CD14-positive monocyte (primary cell): ENCODE results near the gene TLK2. TPM values are rescaled to one million over a fixed set of nuclear protein-coding genes. Genes with fewer than 3 reads are reported as not detected.
"Not testable (repeated sequence)": the region's sequence is repeated elsewhere in the genome, so short reads cannot be mapped to it uniquely, and the experiment has no call there.

Experiments used
- DNase-seq, 3 donors: peaks; one replicate each; pipeline ENCODE4 v3.0.0-alpha.2; 2011 to 2022
- H2AFZ ChIP-seq: 2 replicates; pipeline ENCODE4 v1.6.0; 2012; ENCODE audit warnings: mild to moderate bottlenecking, low read depth, low read length, inconsistent platforms; ENCODE audit not compliant: insufficient read depth, poor library complexity, severe bottlenecking
- H3K27ac ChIP-seq, 2 donors: 1 replicate in 1 of 2; 2 replicates in 1 of 2; pipeline ENCODE4 v1.5.1; 2012 to 2013; ENCODE audit warnings: low read length in 2 of 2, control low read depth in 1 of 2, inconsistent platforms in 1 of 2, low read depth in 1 of 2, mild to moderate bottlenecking in 1 of 2
- H3K27me3 ChIP-seq, 2 donors: one replicate each; pipeline versions ENCODE4 v1.6.0 to v1.6.1; 2011 to 2013; ENCODE audit warnings: low read length in 2 of 2; ENCODE audit not compliant: control insufficient read depth in 2 of 2, insufficient read depth in 2 of 2
- H3K36me3 ChIP-seq, 2 donors: replicated peaks in 1 of 2; 1 replicate in 1 of 2; 2 replicates in 1 of 2; pipeline versions ENCODE4 v1.5.1 to v1.6.1; 2012 to 2013; ENCODE audit warnings: low read length in 2 of 2, control low read depth in 1 of 2, inconsistent platforms in 1 of 2, mild to moderate bottlenecking in 1 of 2; ENCODE audit not compliant: insufficient read depth in 2 of 2, control insufficient read depth in 1 of 2
- H3K4me1 ChIP-seq, 2 donors: 1 replicate in 1 of 2; 2 replicates in 1 of 2; pipeline versions ENCODE4 v1.5.1 to v1.6.1; 2012 to 2013; ENCODE audit warnings: low read length in 2 of 2, control low read depth in 1 of 2, inconsistent platforms in 1 of 2, mild to moderate bottlenecking in 1 of 2, moderate library complexity in 1 of 2; ENCODE audit not compliant: insufficient read depth in 2 of 2, control insufficient read depth in 1 of 2
- H3K4me2 ChIP-seq: replicated peaks from 2 replicates; pipeline ENCODE3; 2012; ENCODE audit warnings: low read length, moderate library complexity, mild to moderate bottlenecking; ENCODE audit not compliant: poor library complexity, severe bottlenecking; ENCODE audit errors: extremely low read depth
- H3K4me3 ChIP-seq, 3 experiments: fragments of 200-600 bp in 1 of 3; sonication (generic) in 1 of 3; replicated peaks in 1 of 3; 1 replicate in 2 of 3; 2 replicates in 1 of 3; pipeline ENCODE4 v1.5.1; 2011 to 2013; ENCODE audit warnings: low read length in 3 of 3, mild to moderate bottlenecking in 3 of 3, control low read depth in 2 of 3, low read depth in 2 of 3, inconsistent platforms in 1 of 3, moderate library complexity in 1 of 3
- H3K79me2 ChIP-seq: 2 replicates; pipeline ENCODE4 v1.6.0; 2012; ENCODE audit warnings: mild to moderate bottlenecking, control low read depth, inconsistent platforms, low read length, moderate library complexity; ENCODE audit not compliant: insufficient read depth
- H3K9ac ChIP-seq: 2 replicates; pipeline ENCODE4 v1.6.0; 2017; ENCODE audit warnings: low read length, mild to moderate bottlenecking; ENCODE audit not compliant: insufficient read depth, poor library complexity, severe bottlenecking
- H3K9me3 ChIP-seq, 2 donors: replicated peaks in 1 of 2; 1 replicate in 1 of 2; 2 replicates in 1 of 2; pipeline versions ENCODE4 v1.5.1 to v1.6.1; 2012 to 2013; ENCODE audit warnings: low read length in 2 of 2, control low read depth in 1 of 2; ENCODE audit not compliant: control insufficient read depth in 1 of 2, insufficient read depth in 1 of 2
- H4K20me1 ChIP-seq: 2 replicates; pipeline ENCODE4 v1.6.0; 2012; ENCODE audit warnings: mild to moderate bottlenecking, low read length, control low read depth, moderate library complexity; ENCODE audit not compliant: insufficient read depth
- H3K27ac Mint-ChIP-seq, 7 donors: one replicate each; pipeline ENCODE4 v1.8.0; 2020; ENCODE audit warnings: mild to moderate bottlenecking in 7 of 7, mixed read lengths in 7 of 7, moderate library complexity in 6 of 7, inconsistent platforms in 2 of 7
- H3K27me3 Mint-ChIP-seq, 3 donors: one replicate each; pipeline ENCODE4 v1.8.0; 2021 to 2022; ENCODE audit warnings: low read depth in 3 of 3, mild to moderate bottlenecking in 3 of 3, mixed read lengths in 3 of 3, moderate library complexity in 3 of 3, inconsistent platforms in 1 of 3
- H3K36me3 Mint-ChIP-seq, 2 donors: one replicate each; pipeline ENCODE4 v1.8.0; 2020; ENCODE audit warnings: mixed read lengths in 2 of 2, inconsistent platforms in 1 of 2, mild to moderate bottlenecking in 1 of 2
- H3K4me1 Mint-ChIP-seq: one replicate; pipeline ENCODE4 v1.8.0; 2020; ENCODE audit warnings: mild to moderate bottlenecking, mixed read lengths
- H3K4me3 Mint-ChIP-seq, 2 donors: one replicate each; pipeline ENCODE4 v1.8.0; 2020; ENCODE audit warnings: mild to moderate bottlenecking in 2 of 2, mixed read lengths in 2 of 2, moderate library complexity in 1 of 2
- H3K9me3 Mint-ChIP-seq, 7 donors: one replicate each; pipeline ENCODE4 v1.8.0; 2020 to 2022; ENCODE audit warnings: mixed read lengths in 7 of 7, mild to moderate bottlenecking in 6 of 7, moderate library complexity in 6 of 7, inconsistent platforms in 2 of 7
- WGBS: methylation state at CpG from one replicate; pipeline ENCODE4 v1.1.5; 2013; ENCODE audit warnings: missing lambda C conversion rate; ENCODE audit not compliant: insufficient coverage; 5-methylcytosine and 5-hydroxymethylcytosine counted together
- intact Hi-C, 2 donors: fragments of 100-400 bp; cut with micrococcal nuclease; formaldehyde crosslinking; loops; one replicate each; pipeline versions ENCODE4 v1.15.0 to v1.15.1; 2023
- polyA plus RNA-seq, 3 donors: library from polyadenylated mRNA; depleted of rRNA in 1 of 3; unstranded in 2 of 3; stranded (reverse) in 1 of 3; fragments of 300-500 nt in 2 of 3; fragments of >200 nt in 1 of 3; fragmentation: Illumina TruSeq in 2 of 3; gene quantifications; 1 replicate in 2 of 3; 2 replicates in 1 of 3; pipeline ENCODE4 v1.2.3, GENCODE V29; 2012 to 2021

Gene TLK2
- polyA plus RNA-seq, 3 donors = 4.0 to 28.2 (median 4.3) TPM

- H3K27ac Mint-ChIP-seq, H3K4me1 ChIP-seq, H3K4me2 ChIP-seq, H3K9me3 ChIP-seq, H3K4me3 Mint-ChIP-seq, H3K9me3 Mint-ChIP-seq, DNase-seq, H3K4me3 ChIP-seq, H3K27ac ChIP-seq, H3K4me1 Mint-ChIP-seq, intact Hi-C loops, H3K27me3 ChIP-seq, H3K27me3 Mint-ChIP-seq, H3K9ac ChIP-seq, H2AFZ ChIP-seq: not testable (repeated sequence)
- Histone ChIP-seq H4K20me1 (peaks cover 28% of the 10 kb centered on the region), H3K79me2 (peaks cover 14% of the 10 kb centered on the region), H3K36me3 (peaks cover 10 to 41% of the 10 kb centered on the region in 2 donors)
- peaks cover 55 to 66% of the 10 kb centered on the region in 2 donors for H3K36me3 Mint-ChIP-seq
- WGBS = 100% methylated on average over 1 of the region's 3 CpGs
Observed at GRCh38 chr17:62543278-62543775, 64.7 kb downstream of the TLK2 start.

DNA sequence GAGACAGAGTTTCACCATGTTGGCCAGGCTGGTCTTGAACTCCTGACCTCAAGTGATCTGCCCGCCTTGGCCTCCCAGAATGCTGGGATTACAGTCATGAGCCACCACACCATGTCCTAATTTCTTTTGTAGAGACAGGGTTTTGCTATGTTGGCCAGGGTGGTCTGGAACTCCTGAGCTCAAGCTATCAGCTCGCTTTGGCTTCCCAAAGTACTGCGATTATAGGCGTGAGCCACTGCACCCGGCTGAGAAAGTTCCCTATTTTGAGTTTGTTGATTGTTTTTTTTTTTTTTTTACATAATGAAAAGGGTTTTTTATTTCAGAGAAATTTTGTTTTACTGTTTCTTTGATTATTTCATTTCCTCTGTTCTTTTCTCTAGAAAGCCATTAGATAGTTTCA lies 67.4 kb downstream of the TLK2 start:
- H3K4me3 Mint-ChIP-seq, DNase-seq, H3K27ac ChIP-seq, intact Hi-C loops, H3K9me3 Mint-ChIP-seq, H2AFZ ChIP-seq, H3K4me1 Mint-ChIP-seq, H3K4me1 ChIP-seq, H3K9ac ChIP-seq, H3K4me3 ChIP-seq, H3K27me3 ChIP-seq, H3K27me3 Mint-ChIP-seq, H3K9me3 ChIP-seq, H3K4me2 ChIP-seq: not testable (repeated sequence)
- Histone ChIP-seq H4K20me1 (peaks cover 23% of the 10 kb centered on the region), H3K79me2 (peaks cover 14% of the 10 kb centered on the region), H3K36me3 (peaks cover 6 to 27% of the 10 kb centered on the region in 2 donors)
- Mint-ChIP-seq H3K36me3 (peaks cover 37 to 59% of the 10 kb centered on the region in 2 donors), H3K27ac (peak overlapping the region in 4 of 7 donors; percentile 18 to 37 (median 35))
- no CpG with 5 or more reads among the region's 5 CpGs for WGBS
